ENCODE data around the gene CENATAC. TPM values are rescaled to one million over a fixed set of nuclear protein-coding genes. Genes with fewer than 3 reads are reported as not detected.

Gene CENATAC
- total RNA-seq, 1 experiment from 2014 or later: 55.2 TPM

- DNase-seq: no peak
- H3K36me3 Mint-ChIP-seq (ENCODE audit: insufficient read depth in 1 of 3, low read depth in 3 of 3): no peaks in the 10 kb centered on the region
- no peak overlapping the region for H2BK5ac ChIP-seq (ENCODE audit: insufficient read length, low read length)
Observed at GRCh38 chr11:119034813-119035212, 36.9 kb downstream of the CENATAC start.

More at GRCh38 chr11:119034813-119035212, 36.9 kb downstream of the CENATAC start:
- WGBS (ENCODE audit: extremely low coverage, insufficient read length, low lambda C conversion rate): no CpG with 5 or more reads among the region's 3 CpGs
- Histone ChIP-seq H3K4me2 (ENCODE audit: insufficient read depth, insufficient read length, low read length) (no peak overlapping the region), H3K27ac (ENCODE audit: insufficient read length, low read depth, low read length) (no peak overlapping the region), H3K9ac (ENCODE audit: extremely low read depth, insufficient read length, low read length) (no peak overlapping the region), H3K79me1 (ENCODE audit: insufficient read depth, low read depth, low read length, poor library complexity, severe bottlenecking) (no peaks in the 10 kb centered on the region), H3K14ac (ENCODE audit: insufficient read depth, low read length) (no peak overlapping the region), H4K91ac (ENCODE audit: insufficient read length, low read depth, low read length) (no peak overlapping the region), H2BK12ac (ENCODE audit: insufficient read length, low read depth, low read length) (no peak overlapping the region), H3K4me1 (ENCODE audit: insufficient read depth, low read length) (no peaks in the 10 kb centered on the region), H3T11ph (ENCODE audit: low read length) (no peak overlapping the region), H2BK120ac (ENCODE audit: low read depth, low read length, poor library complexity, severe bottlenecking) (no peak overlapping the region), H3K18ac (ENCODE audit: insufficient read length, low read depth, low read length) (no peak overlapping the region), H3K56ac (ENCODE audit: insufficient read length, low read depth, low read length) (no peak overlapping the region), H4K20me1 (ENCODE audit: control insufficient read depth, insufficient read depth, insufficient read length) (no peaks in the 10 kb centered on the region), H2AFZ (ENCODE audit: low read length) (no peak overlapping the region), H3K23ac (ENCODE audit: insufficient read length, low read depth, low read length) (no peak overlapping the region), H3K9me3 (ENCODE audit: control insufficient read depth, low read depth, low read length) (no peaks in the 10 kb centered on the region), H3K4ac (ENCODE audit: low read depth, low read length) (no peak overlapping the region), H3K23me2 (ENCODE audit: insufficient read length, low read depth, low read length, poor library complexity, severe bottlenecking) (peaks cover 7% of the 10 kb centered on the region), H2BK15ac (ENCODE audit: low read depth, low read length) (no peak overlapping the region), H2BK20ac (ENCODE audit: low read depth, low read length, poor library complexity, severe bottlenecking) (no peak overlapping the region), H3K79me2 (ENCODE audit: insufficient read depth, low read length) (no peaks in the 10 kb centered on the region), H3K27me3 (ENCODE audit: insufficient read depth, low read length) (no peaks in the 10 kb centered on the region), H4K8ac (replicated peaks; ENCODE audit: insufficient read length, low read depth, low read length) (no peak overlapping the region), H2AK5ac (ENCODE audit: insufficient read length, low read length) (no peak overlapping the region), H4K5ac (ENCODE audit: insufficient read length, low read depth, low read length) (no peak overlapping the region)
- H3K27me3 Mint-ChIP-seq (ENCODE audit: low read depth): no peaks in the 10 kb centered on the region; the same call in 1 of the 2 replicates
- no peak for TF ChIP-seq CTCF (conservative IDR thresholded peaks at IDR 0.05)
- no peak overlapping the region for H3K4me3 Mint-ChIP-seq
- H3K27ac Mint-ChIP-seq: no peak overlapping the region
- H3K9me3 Mint-ChIP-seq: no peaks in the 10 kb centered on the region
- peaks cover 11 to 12% of the 10 kb centered on the region in 2 experiments for H3K4me1 Mint-ChIP-seq
